Upper lobe of left lung (tissue), 4 donors: ENCODE measurements around the gene DMRTC2.

ENCODE experiments used
- POLR2A ChIP-seq, 4 donors: fragments of 450-650 bp; IDR thresholded peaks; one replicate each; pipeline ENCODE4 v1.5.1; 2016 to 2017; ENCODE audit warnings: antibody characterized with exemption in 4 of 4, mild to moderate bottlenecking in 2 of 4
- TF ChIP-seq, protein P1 (sequence below), 6 experiments: fragments of 450-650 bp in 4 of 6; fragments of 200-600 bp in 2 of 6; sonication (generic) in 2 of 6; IDR thresholded peaks; one replicate each; pipeline ENCODE4 v1.5.1; 2016 to 2019; ENCODE audit warnings: antibody characterized with exemption in 6 of 6

DNA sequence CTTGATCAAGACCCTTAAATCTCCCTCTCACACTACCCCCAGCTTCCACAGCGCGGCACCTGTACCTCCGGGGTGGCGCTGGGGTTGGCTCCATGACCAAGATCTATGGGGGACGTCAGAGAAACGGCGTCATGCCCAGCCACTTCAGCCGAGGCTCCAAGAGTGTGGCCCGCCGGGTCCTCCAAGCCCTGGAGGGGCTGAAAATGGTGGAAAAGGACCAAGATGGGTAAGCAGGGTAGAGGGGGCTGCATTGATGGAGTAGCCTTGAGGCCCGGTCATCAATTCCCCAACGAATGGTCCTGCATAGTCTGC lies 24.1 kb downstream of the DMRTC2 start:
- TF ChIP-seq, protein P1, sequence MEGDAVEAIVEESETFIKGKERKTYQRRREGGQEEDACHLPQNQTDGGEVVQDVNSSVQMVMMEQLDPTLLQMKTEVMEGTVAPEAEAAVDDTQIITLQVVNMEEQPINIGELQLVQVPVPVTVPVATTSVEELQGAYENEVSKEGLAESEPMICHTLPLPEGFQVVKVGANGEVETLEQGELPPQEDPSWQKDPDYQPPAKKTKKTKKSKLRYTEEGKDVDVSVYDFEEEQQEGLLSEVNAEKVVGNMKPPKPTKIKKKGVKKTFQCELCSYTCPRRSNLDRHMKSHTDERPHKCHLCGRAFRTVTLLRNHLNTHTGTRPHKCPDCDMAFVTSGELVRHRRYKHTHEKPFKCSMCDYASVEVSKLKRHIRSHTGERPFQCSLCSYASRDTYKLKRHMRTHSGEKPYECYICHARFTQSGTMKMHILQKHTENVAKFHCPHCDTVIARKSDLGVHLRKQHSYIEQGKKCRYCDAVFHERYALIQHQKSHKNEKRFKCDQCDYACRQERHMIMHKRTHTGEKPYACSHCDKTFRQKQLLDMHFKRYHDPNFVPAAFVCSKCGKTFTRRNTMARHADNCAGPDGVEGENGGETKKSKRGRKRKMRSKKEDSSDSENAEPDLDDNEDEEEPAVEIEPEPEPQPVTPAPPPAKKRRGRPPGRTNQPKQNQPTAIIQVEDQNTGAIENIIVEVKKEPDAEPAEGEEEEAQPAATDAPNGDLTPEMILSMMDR (IDR thresholded peaks at IDR 0.05): no peak
- no peak for TF ChIP-seq POLR2A (IDR thresholded peaks at IDR 0.05)
